Liver (tissue), 3 donors: Measurements from ENCODE around the gene LSG1.
A peak's percentile ranks its signal among the peaks of the same experiment; 100 is the strongest.

Source experiments
- EGR1 ChIP-seq, 2 donors: IDR thresholded peaks; 2 replicates each; pipeline ENCODE4 v1.6.1; 2016 to 2018; ENCODE audit warnings: antibody characterized with exemption in 2 of 2, low read depth in 2 of 2
- HNF4G ChIP-seq: IDR thresholded peaks from 2 replicates; pipeline ENCODE4 v1.6.1; 2016; ENCODE audit warnings: antibody characterized with exemption
- RAD21 ChIP-seq, 2 donors: IDR thresholded peaks; 2 replicates each; pipeline ENCODE4 v1.6.1; 2016; ENCODE audit warnings: antibody characterized with exemption in 2 of 2, mild to moderate bottlenecking in 2 of 2
- RXRA ChIP-seq, 2 donors: IDR thresholded peaks; 2 replicates each; pipeline ENCODE4 v1.6.1; 2017 to 2018; ENCODE audit warnings: antibody characterized with exemption in 2 of 2, mild to moderate bottlenecking in 1 of 2
- TAF1 ChIP-seq: conservative IDR thresholded peaks from 2 replicates; pipeline ENCODE4 v1.6.1; 2016; ENCODE audit warnings: antibody characterized with exemption, mild to moderate bottlenecking
- YY1 ChIP-seq: IDR thresholded peaks from 2 replicates; pipeline ENCODE4 v1.6.1; 2016; ENCODE audit warnings: antibody characterized with exemption, mild to moderate bottlenecking
- TF ChIP-seq, protein P1 (sequence below): fragments of 150-350 bp; IDR thresholded peaks from 2 replicates; pipeline ENCODE4 v1.5.1; 2017; ENCODE audit warnings: improper control_type of control experiment, low read depth, low read length; ENCODE audit not compliant: missing input control
- TF ChIP-seq, protein P2 (sequence below): IDR thresholded peaks from 2 replicates; pipeline ENCODE4 v1.6.1; 2016; ENCODE audit warnings: antibody characterized with exemption, mild to moderate bottlenecking
- TF ChIP-seq, protein P3 (sequence below): IDR thresholded peaks from 2 replicates; pipeline ENCODE4 v1.6.1; 2016; ENCODE audit warnings: antibody characterized with exemption
- TF ChIP-seq, protein P4 (sequence below): IDR thresholded peaks from 2 replicates; pipeline ENCODE4 v1.6.1; 2016; ENCODE audit warnings: antibody characterized with exemption
- donor health status: healthy.
- donor health status: healthy.

DNA sequence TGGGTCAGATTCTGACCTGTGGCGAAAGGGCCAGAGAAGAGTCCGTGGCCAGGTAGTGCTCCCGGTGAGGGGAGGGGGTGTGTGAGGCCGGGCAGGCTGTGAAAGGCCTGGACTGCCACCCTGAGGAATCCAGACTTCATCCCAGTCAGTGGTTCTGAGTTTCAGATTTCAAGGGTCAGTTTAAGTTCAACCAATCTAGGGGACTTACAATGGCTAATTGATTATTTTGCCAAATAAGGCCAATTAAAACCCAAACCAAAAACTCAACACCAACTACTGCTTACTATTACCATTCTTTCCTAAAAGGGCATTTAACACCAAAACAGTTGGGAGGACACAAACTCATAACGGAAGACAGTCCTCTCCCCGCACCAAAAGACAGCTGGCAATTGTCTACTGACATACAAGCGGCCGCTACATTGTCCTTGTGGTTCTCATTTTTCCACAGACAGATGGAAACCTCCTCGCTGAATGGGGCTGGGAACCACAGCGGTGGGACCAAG, 69.3 kb downstream of the LSG1 start:
- TF ChIP-seq, protein P1, sequence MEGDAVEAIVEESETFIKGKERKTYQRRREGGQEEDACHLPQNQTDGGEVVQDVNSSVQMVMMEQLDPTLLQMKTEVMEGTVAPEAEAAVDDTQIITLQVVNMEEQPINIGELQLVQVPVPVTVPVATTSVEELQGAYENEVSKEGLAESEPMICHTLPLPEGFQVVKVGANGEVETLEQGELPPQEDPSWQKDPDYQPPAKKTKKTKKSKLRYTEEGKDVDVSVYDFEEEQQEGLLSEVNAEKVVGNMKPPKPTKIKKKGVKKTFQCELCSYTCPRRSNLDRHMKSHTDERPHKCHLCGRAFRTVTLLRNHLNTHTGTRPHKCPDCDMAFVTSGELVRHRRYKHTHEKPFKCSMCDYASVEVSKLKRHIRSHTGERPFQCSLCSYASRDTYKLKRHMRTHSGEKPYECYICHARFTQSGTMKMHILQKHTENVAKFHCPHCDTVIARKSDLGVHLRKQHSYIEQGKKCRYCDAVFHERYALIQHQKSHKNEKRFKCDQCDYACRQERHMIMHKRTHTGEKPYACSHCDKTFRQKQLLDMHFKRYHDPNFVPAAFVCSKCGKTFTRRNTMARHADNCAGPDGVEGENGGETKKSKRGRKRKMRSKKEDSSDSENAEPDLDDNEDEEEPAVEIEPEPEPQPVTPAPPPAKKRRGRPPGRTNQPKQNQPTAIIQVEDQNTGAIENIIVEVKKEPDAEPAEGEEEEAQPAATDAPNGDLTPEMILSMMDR = no peak
- TF ChIP-seq YY1 (no peak), TAF1 (no peak), EGR1 (IDR thresholded peaks at IDR 0.05; ENCODE audit: low read depth in 2 of 2) (no peak), HNF4G (no peak), RXRA (IDR thresholded peaks at IDR 0.05) (no peak), RAD21 (IDR thresholded peaks at IDR 0.05) (peak in 1 of 2 donors; percentile 7)
- TF ChIP-seq, protein P2, sequence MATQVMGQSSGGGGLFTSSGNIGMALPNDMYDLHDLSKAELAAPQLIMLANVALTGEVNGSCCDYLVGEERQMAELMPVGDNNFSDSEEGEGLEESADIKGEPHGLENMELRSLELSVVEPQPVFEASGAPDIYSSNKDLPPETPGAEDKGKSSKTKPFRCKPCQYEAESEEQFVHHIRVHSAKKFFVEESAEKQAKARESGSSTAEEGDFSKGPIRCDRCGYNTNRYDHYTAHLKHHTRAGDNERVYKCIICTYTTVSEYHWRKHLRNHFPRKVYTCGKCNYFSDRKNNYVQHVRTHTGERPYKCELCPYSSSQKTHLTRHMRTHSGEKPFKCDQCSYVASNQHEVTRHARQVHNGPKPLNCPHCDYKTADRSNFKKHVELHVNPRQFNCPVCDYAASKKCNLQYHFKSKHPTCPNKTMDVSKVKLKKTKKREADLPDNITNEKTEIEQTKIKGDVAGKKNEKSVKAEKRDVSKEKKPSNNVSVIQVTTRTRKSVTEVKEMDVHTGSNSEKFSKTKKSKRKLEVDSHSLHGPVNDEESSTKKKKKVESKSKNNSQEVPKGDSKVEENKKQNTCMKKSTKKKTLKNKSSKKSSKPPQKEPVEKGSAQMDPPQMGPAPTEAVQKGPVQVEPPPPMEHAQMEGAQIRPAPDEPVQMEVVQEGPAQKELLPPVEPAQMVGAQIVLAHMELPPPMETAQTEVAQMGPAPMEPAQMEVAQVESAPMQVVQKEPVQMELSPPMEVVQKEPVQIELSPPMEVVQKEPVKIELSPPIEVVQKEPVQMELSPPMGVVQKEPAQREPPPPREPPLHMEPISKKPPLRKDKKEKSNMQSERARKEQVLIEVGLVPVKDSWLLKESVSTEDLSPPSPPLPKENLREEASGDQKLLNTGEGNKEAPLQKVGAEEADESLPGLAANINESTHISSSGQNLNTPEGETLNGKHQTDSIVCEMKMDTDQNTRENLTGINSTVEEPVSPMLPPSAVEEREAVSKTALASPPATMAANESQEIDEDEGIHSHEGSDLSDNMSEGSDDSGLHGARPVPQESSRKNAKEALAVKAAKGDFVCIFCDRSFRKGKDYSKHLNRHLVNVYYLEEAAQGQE = no peak
- TF ChIP-seq, protein P3, sequence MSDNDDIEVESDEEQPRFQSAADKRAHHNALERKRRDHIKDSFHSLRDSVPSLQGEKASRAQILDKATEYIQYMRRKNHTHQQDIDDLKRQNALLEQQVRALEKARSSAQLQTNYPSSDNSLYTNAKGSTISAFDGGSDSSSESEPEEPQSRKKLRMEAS = no peak
- TF ChIP-seq, protein P4, sequence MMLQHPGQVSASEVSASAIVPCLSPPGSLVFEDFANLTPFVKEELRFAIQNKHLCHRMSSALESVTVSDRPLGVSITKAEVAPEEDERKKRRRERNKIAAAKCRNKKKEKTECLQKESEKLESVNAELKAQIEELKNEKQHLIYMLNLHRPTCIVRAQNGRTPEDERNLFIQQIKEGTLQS = no peak
